Stimulated activated naive CD8-positive, alpha-beta T cell treated with anti-CD3 and anti-CD28 coated beads, Interleukin-15, amount 100 ng/mL, for 72 hours (primary cell): ENCODE results near the gene KCTD1.

Experiments
- ATAC-seq: fragments of 150-1000 bp; cut with Tn5 transposase; 2 replicates; pipeline ENCODE4 v1.10.0; 2021; ENCODE audit warnings: mild to moderate bottlenecking, moderate library complexity
- DNase-seq, 2 donors: peaks; one replicate each; pipeline ENCODE4 v3.0.0; 2021 to 2022
- H3K27ac Mint-ChIP-seq, 2 donors: one replicate each; pipeline ENCODE4 v1.8.0; 2022; ENCODE audit warnings: mild to moderate bottlenecking in 2 of 2, mixed read lengths in 2 of 2, moderate library complexity in 2 of 2
- H3K27me3 Mint-ChIP-seq: one replicate; pipeline ENCODE4 v1.8.0; 2022; ENCODE audit warnings: mixed read lengths
- H3K4me1 Mint-ChIP-seq: one replicate; pipeline ENCODE4 v1.8.0; 2022; ENCODE audit warnings: mild to moderate bottlenecking, mixed read lengths
- H3K4me3 Mint-ChIP-seq, 2 donors: one replicate each; pipeline ENCODE4 v1.8.0; 2022; ENCODE audit warnings: mild to moderate bottlenecking in 2 of 2, mixed read lengths in 2 of 2, moderate library complexity in 1 of 2
- H3K9me3 Mint-ChIP-seq, 2 donors: one replicate each; pipeline ENCODE4 v1.8.0; 2022; ENCODE audit warnings: mixed read lengths in 2 of 2

KCTD1 gene

DNA sequence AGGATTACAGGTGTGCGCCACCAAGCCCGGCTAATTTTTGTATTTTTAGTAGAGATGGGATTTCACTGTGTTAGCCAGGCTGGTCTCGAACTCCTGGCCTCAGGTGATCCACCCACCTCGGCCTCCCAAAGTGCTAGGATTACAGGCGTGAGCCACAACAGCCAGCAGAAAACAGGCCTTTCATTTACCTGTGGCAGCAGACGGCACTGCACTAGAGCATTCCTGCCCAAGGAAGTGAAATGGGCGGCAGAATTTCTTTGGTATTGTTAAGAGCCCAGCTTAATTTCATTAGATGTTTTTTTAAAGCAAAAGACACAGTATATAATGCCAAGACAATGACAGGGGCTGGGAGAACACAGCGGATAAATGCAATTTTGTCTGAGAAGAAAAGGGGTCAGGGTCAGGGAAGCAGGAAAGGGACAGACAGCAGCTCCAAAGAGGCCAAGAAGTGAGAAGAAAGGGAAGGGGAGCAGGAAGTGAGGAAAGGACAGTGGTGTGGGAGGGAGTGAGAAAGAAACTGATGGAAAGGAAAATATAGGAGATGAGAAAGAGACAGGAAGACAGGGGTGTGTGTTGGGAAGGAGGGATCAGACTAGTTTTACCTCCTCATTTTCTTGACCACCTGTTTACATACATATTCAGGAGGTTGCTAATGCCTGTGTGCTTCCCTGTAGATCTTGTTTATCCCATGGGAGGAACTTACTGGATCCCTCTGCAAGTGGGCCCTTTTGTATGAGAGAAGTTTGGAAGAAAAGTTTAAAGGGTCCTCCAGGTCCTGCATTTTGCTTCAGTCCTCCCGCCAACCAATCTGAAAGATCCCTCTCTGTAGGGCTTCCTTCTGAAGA lies 32.5 kb downstream of the KCTD1 start:
- no peak overlapping the region for H3K4me3 Mint-ChIP-seq
- DNase-seq (no peak), ATAC-seq (no peak)
- H3K9me3 Mint-ChIP-seq = no peaks in the 10 kb centered on the region
- H3K27ac Mint-ChIP-seq = no peak overlapping the region
- no peaks in the 10 kb centered on the region for H3K27me3 Mint-ChIP-seq
- H3K4me1 Mint-ChIP-seq = no peaks in the 10 kb centered on the region

DNA sequence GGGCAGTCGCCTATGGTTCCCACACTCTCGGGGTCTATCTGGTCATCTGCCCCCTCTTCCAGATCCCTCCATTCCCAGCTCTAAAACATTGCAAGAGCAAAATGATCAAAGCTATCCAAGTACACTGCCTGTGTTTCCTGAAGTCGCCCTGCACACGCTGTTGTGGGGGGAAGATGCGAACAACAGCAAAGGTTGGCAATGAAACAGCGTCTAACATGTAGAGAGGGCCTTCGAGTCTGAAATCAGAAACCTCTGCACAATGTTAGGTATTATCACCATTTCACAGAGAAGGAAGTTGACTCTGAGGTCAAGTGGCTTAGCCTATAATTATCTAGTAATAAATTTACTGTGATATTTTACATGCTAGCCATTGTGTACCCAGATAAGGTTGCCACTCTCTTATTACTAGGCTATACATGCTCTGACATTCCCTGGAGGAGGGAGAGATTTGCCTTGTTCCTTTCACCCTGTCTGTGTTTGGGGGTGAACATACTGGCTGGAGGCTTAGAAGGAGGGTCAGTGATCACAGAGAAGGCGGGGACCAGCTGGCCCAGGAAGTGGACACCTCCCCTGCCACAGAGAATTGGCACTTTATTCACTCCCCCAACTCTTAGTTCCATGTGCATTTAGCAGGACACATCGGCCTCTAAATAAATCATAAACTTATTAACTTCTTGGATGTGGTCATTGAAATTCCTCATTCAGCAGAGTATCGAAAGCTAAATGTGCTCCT lies 36.8 kb downstream of the KCTD1 start:
- Mint-ChIP-seq H3K4me1 (no peaks in the 10 kb centered on the region), H3K9me3 (no peaks in the 10 kb centered on the region), H3K27ac (no peak overlapping the region), H3K27me3 (no peaks in the 10 kb centered on the region), H3K4me3 (no peak overlapping the region)
- ATAC-seq (no peak), DNase-seq (no peak)

DNA sequence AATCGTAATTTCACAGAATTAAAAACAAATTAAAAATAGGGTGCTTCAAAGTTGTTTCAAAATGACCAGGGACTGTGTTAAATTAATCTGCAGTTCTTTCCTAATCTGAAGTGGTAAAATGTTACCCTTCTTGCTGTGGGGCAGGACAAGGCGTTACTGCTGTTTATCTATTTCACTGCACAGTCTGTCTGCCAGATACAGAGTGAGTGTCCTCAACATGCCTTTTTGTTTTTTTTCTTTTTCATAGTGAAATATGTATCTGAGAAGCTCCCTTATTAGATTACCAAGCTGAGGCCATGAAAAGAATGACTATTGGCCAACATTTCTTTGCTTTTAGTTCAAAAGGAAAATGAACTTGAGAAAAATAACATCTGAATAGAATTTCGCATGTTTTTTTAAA lies 38.0 kb downstream of the KCTD1 start:
- Mint-ChIP-seq H3K4me1 (no peaks in the 10 kb centered on the region), H3K27me3 (no peaks in the 10 kb centered on the region), H3K9me3 (no peaks in the 10 kb centered on the region), H3K4me3 (no peak overlapping the region), H3K27ac (no peak overlapping the region)
- ATAC-seq = no peak
- no peak for DNase-seq

DNA sequence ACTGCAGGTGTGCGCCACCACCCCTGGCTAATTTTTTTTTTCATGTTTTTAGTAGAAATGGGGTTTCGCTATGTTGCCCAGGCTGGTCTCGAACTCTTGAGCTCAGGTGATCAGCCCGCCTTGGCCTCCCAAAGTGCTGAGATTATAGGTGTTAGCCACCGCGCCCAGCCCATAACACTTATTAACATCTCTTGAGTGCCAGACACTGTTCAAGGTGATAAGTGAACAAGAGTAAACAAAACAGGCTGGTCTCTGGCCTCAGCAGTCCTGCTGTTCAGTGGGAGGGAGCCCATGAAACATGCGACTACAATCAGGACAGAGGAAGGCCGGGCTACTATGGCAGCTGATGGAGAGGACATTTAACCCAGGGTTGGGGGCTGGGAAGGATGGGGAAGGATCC lies 42.3 kb downstream of the KCTD1 start:
- Mint-ChIP-seq H3K9me3 (no peaks in the 10 kb centered on the region), H3K27ac (no peak overlapping the region), H3K4me1 (no peaks in the 10 kb centered on the region), H3K4me3 (no peak overlapping the region), H3K27me3 (no peaks in the 10 kb centered on the region)
- ATAC-seq (no peak), DNase-seq (no peak)

DNA sequence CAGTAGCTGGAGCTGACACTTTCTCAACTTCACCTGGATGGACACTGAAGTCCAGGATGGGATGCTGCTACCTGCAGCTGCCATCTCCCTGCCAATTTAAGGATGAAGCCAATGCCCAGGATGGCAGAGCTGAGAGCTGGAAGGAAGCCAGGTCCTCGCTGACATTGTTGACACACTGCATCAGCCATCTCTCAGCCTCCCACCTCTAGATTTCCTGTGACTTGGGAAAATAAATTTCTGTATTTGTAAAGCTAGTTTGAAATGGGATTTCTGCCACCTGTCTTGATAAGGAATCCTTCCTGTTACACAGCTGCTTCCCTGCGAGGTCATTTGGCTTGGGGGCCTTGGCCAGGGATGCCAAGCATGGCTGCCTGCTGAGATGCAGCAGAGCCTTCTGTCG lies 43.5 kb downstream of the KCTD1 start:
- no peak overlapping the region for H3K4me3 Mint-ChIP-seq
- no peaks in the 10 kb centered on the region for H3K27me3 Mint-ChIP-seq
- H3K4me1 Mint-ChIP-seq = no peaks in the 10 kb centered on the region
- ATAC-seq (no peak), DNase-seq (no peak)
- no peak overlapping the region for H3K27ac Mint-ChIP-seq
- no peaks in the 10 kb centered on the region for H3K9me3 Mint-ChIP-seq

DNA sequence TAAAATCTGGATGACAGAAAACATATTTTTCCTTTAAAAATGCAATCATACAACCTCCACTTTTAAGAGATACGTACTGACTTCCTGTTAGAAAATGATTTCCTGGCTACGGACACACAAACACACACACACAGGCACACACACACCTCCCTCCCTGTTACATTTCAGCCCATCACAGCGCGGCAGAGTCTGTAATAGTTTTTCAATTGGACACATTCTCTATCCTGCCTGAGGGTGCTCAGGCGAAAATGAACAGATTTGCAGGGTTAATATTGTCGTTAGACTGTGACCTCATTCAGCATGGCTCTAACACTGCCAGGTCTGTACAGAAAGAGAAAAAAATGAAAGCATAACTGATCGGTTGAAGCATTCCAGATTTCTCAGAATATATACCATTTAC lies 45.0 kb downstream of the KCTD1 start:
- no peaks in the 10 kb centered on the region for H3K4me1 Mint-ChIP-seq
- ATAC-seq (no peak), DNase-seq (no peak)
- H3K27ac Mint-ChIP-seq = no peak overlapping the region
- H3K4me3 Mint-ChIP-seq = no peak overlapping the region
- no peaks in the 10 kb centered on the region for H3K27me3 Mint-ChIP-seq
- H3K9me3 Mint-ChIP-seq = no peaks in the 10 kb centered on the region

DNA sequence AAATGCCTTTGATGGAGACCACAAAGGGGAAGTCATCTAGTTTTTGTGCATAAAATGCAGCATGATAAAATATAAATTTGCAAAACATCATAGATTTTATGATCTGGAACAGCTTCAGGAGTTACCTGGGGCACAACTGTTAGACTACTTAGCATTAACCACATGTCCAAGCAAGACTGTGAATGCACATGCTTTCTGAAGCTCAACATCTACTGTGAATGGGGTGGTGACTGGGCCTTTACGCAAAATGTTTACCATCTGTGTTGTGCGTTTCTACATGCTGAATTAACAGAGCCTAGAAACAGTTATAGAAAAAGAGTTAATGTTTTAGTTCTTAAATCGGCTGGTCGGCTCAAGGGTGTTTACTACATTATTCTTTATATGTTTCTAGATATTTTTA lies 45.5 kb downstream of the KCTD1 start:
- Mint-ChIP-seq H3K27me3 (no peaks in the 10 kb centered on the region), H3K9me3 (no peaks in the 10 kb centered on the region), H3K27ac (peak overlapping the region in 1 of 2 donors; percentile 54), H3K4me1 (no peaks in the 10 kb centered on the region), H3K4me3 (no peak overlapping the region)
- ATAC-seq (no peak), DNase-seq (no peak)

DNA sequence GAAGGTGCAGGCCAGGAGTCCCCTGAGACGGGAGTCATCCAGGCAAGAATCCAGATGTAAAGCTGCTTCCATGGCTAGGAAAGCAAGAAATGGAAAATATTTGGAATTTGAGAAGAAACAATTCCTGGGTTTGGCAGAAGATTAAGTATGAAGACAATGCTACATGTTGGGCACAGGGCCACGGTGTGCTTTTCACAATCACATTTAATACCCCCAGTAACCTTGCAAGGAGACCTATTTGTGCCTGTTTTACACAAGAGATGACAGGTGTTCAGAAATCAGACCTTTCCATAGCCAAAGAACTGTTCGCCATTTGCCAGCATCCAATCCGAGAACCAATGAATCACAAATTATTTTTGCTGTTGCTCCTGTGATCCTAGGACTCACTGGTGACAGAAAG lies 50.5 kb downstream of the KCTD1 start:
- no peaks in the 10 kb centered on the region for H3K27me3 Mint-ChIP-seq
- no peak overlapping the region for H3K27ac Mint-ChIP-seq
- DNase-seq (no peak), ATAC-seq (no peak)
- no peaks in the 10 kb centered on the region for H3K4me1 Mint-ChIP-seq
- no peaks in the 10 kb centered on the region for H3K9me3 Mint-ChIP-seq
- H3K4me3 Mint-ChIP-seq = no peak overlapping the region

DNA sequence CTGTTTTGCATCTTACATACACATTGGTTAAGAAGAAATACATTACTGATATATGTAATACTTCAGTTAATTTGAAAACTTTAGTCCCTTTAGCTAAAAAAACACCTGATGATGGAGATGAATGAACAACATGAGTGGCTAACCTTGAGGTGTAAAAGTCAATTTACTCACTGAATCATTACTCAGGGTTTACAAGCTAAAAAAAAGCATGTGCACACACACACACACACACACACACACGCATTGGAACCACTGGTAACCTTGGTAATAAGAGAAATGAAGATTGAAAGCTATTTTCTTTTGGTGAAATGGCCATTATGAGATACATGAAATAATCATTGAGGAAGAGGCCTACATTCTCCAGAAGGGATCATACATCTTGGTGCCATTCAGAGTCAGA lies 51.8 kb downstream of the KCTD1 start:
- Mint-ChIP-seq H3K4me1 (no peaks in the 10 kb centered on the region), H3K9me3 (no peaks in the 10 kb centered on the region), H3K27me3 (no peaks in the 10 kb centered on the region), H3K4me3 (no peak overlapping the region), H3K27ac (no peak overlapping the region)
- DNase-seq (no peak), ATAC-seq (no peak)

DNA sequence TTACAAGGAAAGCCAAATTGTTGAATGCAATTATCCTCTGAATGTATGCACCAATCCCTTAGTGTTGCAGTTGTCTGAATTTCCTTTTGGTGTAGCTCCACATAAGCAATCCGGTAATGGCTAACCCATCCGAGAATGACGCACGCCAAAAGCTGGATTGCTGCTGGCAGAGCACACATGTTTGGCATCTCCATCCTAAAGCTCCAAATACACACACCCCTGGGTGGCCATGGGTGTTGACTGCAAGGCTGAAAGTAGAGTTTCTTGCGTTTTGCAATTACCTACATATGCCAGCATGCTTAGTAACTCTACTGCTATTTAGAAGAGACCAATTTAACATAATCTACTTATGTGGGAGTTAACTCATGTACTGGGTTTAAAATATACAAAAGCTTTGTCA lies 53.1 kb downstream of the KCTD1 start:
- no peaks in the 10 kb centered on the region for H3K27me3 Mint-ChIP-seq
- no peak overlapping the region for H3K4me3 Mint-ChIP-seq
- ATAC-seq (no peak), DNase-seq (no peak)
- no peak overlapping the region for H3K27ac Mint-ChIP-seq
- no peaks in the 10 kb centered on the region for H3K9me3 Mint-ChIP-seq
- H3K4me1 Mint-ChIP-seq = no peaks in the 10 kb centered on the region

DNA sequence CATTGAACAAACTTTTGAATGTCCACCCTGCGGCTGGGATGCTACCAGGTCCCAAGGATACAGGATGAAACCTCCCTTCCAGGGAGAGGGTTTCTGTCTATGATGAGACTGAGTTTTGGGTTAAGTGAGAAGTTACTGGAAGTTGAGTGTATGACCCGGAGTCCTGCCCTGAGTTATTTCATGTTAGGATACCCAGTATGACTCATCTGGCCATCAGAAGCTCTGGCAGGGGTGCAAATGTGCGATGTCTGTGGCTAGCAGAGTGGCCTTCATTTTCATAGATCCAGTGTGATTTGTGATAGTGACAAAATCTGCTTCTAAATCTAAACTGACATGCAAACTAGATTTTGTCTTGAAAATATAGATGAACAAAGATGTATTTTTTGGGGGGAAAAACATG lies 55.3 kb downstream of the KCTD1 start:
- H3K27ac Mint-ChIP-seq = no peak overlapping the region
- no peak overlapping the region for H3K4me3 Mint-ChIP-seq
- H3K27me3 Mint-ChIP-seq = no peaks in the 10 kb centered on the region
- no peaks in the 10 kb centered on the region for H3K4me1 Mint-ChIP-seq
- DNase-seq = no peak
- H3K9me3 Mint-ChIP-seq = no peaks in the 10 kb centered on the region
- no peak for ATAC-seq

DNA sequence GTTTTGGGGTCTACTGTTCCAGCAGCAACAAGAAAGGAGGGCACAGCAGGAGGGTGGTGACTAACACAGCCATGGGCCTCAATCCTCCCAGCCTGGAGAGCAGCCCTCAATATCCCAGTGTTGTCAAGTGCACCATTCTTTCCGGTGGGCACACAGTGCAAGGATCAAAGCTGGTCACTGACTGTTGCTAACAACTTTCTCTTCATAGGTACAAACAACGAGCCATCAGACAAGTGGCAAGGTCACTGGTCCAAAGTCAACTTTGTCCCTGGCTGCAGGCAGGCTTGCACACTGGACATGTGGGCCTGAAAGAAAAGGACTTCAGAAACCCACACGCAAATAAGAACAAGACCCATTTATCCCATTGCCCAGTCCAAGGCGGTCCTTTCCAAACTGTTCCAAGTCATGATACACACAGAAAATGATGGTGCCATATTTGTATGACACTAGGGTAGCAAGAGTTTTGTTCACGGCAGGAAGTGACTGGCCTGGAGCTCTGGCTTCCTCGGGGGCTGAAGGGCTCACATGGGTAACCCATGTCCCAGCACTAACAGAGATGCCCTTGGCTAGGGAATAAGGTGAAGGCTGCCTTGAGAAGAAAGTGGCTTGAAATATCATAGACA lies 57.0 kb downstream of the KCTD1 start:
- H3K27ac Mint-ChIP-seq = no peak overlapping the region
- no peaks in the 10 kb centered on the region for H3K27me3 Mint-ChIP-seq
- no peak overlapping the region for H3K4me3 Mint-ChIP-seq
- ATAC-seq (no peak), DNase-seq (no peak)
- peaks cover 6% of the 10 kb centered on the region for H3K4me1 Mint-ChIP-seq
- no peaks in the 10 kb centered on the region for H3K9me3 Mint-ChIP-seq

DNA sequence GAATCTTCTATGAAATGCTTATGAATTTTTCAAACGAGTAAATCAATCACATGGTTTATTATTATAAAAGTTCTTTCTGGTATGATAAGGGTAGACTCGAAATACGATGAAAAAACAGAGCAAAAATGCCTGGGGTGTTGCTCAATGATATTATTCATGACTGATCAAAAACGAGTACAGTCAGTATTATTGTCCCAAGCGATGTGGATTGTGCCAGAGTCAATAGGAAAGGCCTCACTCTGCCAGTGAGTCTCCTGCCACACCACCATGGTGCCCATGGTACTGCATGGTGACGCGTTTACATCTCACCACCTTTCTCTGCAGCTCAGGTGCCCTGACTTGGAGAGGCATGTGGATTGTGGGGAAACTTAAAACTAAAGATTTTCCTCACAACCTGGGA lies 58.5 kb downstream of the KCTD1 start:
- no peaks in the 10 kb centered on the region for H3K27me3 Mint-ChIP-seq
- H3K9me3 Mint-ChIP-seq = no peaks in the 10 kb centered on the region
- no peak overlapping the region for H3K4me3 Mint-ChIP-seq
- DNase-seq (no peak), ATAC-seq (no peak)
- peaks cover 6% of the 10 kb centered on the region for H3K4me1 Mint-ChIP-seq
- H3K27ac Mint-ChIP-seq = no peak overlapping the region

DNA sequence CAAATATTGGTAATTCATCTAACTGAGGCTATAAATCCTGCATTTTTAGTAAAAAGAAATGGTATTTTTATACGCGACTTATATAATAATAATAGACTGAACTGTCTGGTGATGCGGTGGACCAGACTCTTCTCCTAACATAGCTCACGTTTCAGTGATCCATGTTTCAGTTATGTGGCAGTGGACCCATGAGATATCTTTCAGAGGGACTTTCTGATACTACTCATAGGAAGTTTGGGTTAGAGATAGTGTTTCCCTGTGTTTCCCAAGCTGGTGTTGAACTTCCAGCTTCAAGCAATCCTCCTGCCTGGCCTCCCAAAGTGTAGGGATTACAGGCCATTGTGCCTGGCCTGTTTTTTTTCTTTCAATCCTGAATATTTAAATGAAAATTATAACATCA lies 59.2 kb downstream of the KCTD1 start:
- no peaks in the 10 kb centered on the region for H3K27me3 Mint-ChIP-seq
- no peak overlapping the region for H3K4me3 Mint-ChIP-seq
- H3K27ac Mint-ChIP-seq = no peak overlapping the region
- H3K4me1 Mint-ChIP-seq = peaks cover 6% of the 10 kb centered on the region
- no peak for ATAC-seq
- DNase-seq = no peak
- no peaks in the 10 kb centered on the region for H3K9me3 Mint-ChIP-seq

DNA sequence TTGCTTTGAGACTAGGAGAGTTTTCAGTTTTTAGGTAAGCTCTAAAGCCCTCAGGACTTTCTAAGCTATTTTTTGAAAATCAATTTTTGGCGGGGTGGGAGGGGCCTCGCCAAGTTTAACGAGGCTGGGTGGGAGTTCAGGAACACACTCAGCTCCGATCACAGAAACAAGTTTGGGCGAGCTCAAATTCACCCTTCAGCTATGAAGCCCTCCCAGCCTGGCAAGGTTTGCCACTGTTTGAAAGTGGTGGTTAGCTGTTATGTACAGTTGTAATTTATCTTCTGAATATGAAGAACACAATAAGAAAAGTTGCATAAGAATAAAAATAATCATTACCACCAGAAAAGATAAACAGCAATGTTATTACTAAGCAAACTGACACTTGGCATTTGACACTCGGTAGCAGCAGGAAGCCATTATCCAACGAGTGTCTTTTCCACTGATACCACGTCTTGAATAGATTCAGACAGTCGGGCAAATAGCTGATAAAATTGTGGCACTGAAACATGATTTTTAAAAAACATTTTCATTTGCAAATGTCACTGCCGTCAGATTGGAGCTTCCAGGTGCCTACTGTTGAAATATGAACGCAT lies 59.8 kb downstream of the KCTD1 start:
- Mint-ChIP-seq H3K4me3 (no peak overlapping the region), H3K9me3 (no peaks in the 10 kb centered on the region), H3K27me3 (no peaks in the 10 kb centered on the region), H3K4me1 (peaks cover 6% of the 10 kb centered on the region), H3K27ac (no peak overlapping the region)
- DNase-seq = no peak
- no peak for ATAC-seq

DNA sequence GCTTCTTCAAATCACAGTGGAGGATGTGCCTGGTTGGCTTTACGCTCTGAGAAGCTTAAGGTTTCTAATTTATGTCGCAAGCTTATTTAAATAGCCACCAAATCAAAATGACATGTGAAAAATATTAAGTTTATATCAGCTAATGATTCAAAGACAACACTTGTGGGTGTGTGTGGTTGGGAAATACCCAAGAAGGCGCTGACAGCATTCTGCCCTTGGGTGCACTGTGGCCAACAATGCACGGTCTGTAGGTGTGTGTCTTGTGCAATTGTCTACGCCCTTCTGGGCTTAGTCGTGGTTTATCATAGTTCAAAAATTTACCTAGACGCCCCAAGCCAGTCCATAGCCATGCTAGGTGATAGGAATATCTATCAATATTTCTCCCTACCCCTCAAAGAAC lies 60.9 kb downstream of the KCTD1 start:
- H3K27me3 Mint-ChIP-seq = no peaks in the 10 kb centered on the region
- H3K9me3 Mint-ChIP-seq = no peaks in the 10 kb centered on the region
- ATAC-seq (peak; percentile 87), DNase-seq (peak in 1 of 2 donors; percentile 20)
- H3K4me3 Mint-ChIP-seq = no peak overlapping the region
- H3K27ac Mint-ChIP-seq = no peak overlapping the region
- peaks cover 6% of the 10 kb centered on the region for H3K4me1 Mint-ChIP-seq
